ENCODE measurements around the gene TSACC. TPM values are rescaled to one million over a fixed set of nuclear protein-coding genes. Genes with fewer than 3 reads are reported as not detected.

TSACC gene
- total RNA-seq, 1 donor from 2014 or later: not detected

DNA sequence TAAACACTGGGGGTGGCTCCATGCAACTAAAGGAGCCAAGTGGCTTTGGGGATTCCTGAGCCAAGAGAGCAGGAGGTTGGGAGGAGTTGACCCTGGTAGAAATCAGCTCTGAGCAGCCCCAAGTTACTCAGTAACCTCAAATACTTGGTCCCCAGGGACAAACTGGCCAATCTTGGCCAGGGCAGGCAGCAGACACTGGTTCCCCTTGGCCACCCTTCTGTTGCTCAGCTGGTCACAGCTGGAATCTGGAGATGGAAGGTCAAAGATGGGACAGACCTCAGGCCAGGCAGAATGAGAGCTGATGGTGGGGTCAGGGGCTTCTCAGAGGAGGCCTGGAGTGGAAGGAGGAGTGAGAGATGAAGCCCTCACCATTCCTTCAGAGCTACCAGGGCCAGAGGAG lies 27.4 kb downstream of the TSACC start:
- Mint-ChIP-seq H3K27me3 (ENCODE audit: unreplicated experiment) (peaks cover 47% of the 10 kb centered on the region), H3K4me3 (ENCODE audit: unreplicated experiment) (no peak overlapping the region), H3K4me1 (ENCODE audit: unreplicated experiment) (peaks cover 6% of the 10 kb centered on the region), H3K9me3 (ENCODE audit: unreplicated experiment) (no peaks in the 10 kb centered on the region), H3K36me3 (ENCODE audit: unreplicated experiment) (no peaks in the 10 kb centered on the region), H3K27ac (ENCODE audit: unreplicated experiment) (no peak overlapping the region)
- DNase-seq (ENCODE audit: extremely low spot score, unreplicated experiment): no peak
- TF ChIP-seq, protein P1, sequence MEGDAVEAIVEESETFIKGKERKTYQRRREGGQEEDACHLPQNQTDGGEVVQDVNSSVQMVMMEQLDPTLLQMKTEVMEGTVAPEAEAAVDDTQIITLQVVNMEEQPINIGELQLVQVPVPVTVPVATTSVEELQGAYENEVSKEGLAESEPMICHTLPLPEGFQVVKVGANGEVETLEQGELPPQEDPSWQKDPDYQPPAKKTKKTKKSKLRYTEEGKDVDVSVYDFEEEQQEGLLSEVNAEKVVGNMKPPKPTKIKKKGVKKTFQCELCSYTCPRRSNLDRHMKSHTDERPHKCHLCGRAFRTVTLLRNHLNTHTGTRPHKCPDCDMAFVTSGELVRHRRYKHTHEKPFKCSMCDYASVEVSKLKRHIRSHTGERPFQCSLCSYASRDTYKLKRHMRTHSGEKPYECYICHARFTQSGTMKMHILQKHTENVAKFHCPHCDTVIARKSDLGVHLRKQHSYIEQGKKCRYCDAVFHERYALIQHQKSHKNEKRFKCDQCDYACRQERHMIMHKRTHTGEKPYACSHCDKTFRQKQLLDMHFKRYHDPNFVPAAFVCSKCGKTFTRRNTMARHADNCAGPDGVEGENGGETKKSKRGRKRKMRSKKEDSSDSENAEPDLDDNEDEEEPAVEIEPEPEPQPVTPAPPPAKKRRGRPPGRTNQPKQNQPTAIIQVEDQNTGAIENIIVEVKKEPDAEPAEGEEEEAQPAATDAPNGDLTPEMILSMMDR (IDR thresholded peaks at IDR 0.05): no peak

DNA sequence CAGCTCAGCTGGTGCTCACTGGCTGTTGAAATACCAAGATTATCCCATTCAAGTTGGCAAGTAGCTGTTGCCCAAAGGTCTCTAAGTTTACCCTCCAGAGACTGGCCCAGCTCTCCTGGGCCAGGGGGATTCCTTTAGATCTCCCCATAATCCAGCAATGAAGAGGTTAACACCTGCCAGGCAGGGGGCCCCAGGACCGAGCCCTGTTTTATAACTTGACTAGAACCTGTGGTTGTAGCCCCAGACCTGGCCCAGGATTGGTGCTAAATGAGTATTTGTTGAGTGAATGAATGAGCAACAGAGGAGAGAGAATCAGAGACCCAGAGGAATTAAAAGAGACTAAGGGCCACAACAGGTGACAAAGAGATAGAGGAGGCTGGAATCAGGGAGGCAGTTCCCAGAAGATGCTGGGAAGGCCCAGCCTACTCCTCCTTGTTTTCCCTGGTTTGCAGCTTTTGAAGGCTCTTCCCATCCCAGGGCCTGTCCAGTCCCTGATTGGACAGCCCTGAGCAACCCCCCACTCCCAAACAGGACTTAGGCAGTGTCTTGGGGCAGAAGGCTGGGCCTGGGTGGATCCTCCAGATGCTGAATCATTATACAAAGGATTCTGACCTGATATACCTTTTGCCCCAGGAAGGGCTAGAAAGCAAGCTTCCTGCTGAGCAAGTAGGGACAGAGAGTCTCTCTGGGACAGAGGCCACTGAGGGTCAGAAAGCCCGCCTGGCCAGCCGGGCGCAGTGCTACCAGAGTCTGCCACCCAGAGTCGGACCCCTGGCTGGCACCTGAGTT lies 28.2 kb downstream of the TSACC start:
- Mint-ChIP-seq H3K27ac (ENCODE audit: unreplicated experiment) (no peak overlapping the region), H3K4me1 (ENCODE audit: unreplicated experiment) (peaks cover 6% of the 10 kb centered on the region), H3K4me3 (ENCODE audit: unreplicated experiment) (no peak overlapping the region)

DNA sequence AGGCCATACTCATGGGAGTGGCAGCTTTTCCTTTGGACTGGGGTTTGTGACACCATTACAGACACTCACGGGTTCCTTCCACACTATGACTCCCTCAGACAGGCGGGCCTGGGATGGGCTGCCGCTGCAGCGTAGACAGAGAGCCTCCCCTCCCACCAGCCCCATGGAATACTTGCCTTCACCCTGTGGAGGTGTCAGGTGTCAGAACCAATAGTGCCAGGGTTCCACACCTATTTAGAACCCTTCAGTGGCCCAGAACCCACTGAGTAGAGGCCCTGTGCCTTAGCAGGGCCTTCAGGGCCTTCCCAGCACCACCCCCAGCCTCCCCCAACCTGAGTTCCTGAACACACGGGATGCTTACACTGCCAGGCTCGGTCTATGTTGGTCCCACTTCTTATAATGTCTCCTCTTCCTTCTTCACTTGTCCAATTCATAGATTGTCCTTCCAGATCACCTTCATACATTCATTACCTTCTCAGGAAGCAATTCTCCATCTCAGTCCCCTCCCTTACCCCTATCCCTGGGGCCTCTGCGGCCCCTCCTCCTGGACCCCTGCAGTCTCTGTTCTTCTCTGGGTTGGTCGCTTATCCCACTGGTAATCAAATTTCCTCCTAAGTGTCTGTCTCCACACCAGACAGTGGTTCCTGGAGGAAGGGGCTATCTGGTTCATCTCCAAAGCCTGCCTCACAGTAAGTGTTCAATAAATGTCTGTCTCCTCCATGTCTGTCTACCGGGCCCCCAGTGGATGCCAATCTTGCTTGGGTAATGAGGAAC lies 29.2 kb downstream of the TSACC start:
- Mint-ChIP-seq H3K27me3 (ENCODE audit: unreplicated experiment) (peaks cover 57% of the 10 kb centered on the region), H3K4me1 (ENCODE audit: unreplicated experiment) (peaks cover 6% of the 10 kb centered on the region), H3K4me3 (ENCODE audit: unreplicated experiment) (no peak overlapping the region), H3K9me3 (ENCODE audit: unreplicated experiment) (no peaks in the 10 kb centered on the region), H3K36me3 (ENCODE audit: unreplicated experiment) (no peaks in the 10 kb centered on the region), H3K27ac (ENCODE audit: unreplicated experiment) (no peak overlapping the region)
- no peak for DNase-seq (ENCODE audit: extremely low spot score, unreplicated experiment)
- TF ChIP-seq, protein P1 (IDR thresholded peaks at IDR 0.05): no peak

More for the DNA sequence above, 28.2 kb downstream of the TSACC start:
- Mint-ChIP-seq H3K9me3 (ENCODE audit: unreplicated experiment) (no peaks in the 10 kb centered on the region), H3K27me3 (ENCODE audit: unreplicated experiment) (peaks cover 49% of the 10 kb centered on the region), H3K36me3 (ENCODE audit: unreplicated experiment) (no peaks in the 10 kb centered on the region)
- no peak for DNase-seq (ENCODE audit: extremely low spot score, unreplicated experiment)
- TF ChIP-seq, protein P1 (IDR thresholded peaks at IDR 0.05): no peak

DNA sequence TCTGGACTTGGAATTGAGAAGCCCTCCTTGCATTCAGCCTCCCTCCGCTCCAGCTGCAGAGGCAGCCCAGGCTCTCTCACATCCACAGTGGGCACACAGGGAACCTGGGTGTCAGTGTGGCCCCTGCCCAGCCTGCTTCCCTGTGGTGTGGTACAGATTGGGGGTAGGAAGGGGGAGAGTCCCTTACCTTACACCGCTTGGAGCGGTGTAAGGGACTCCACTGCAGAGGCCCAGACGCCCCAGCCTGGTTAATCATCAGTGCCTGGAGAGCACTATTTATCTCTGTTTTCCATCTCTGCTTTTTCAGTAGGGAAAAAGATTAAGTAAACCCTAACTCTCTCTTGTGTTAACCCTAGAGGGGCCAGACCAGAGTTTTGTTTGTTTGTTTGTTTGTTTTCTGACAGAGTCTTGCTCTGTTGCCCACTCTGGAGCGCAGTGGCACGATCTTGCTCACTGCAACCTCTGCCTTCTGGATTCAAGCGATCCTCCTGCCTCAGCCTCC lies 29.9 kb downstream of the TSACC start:
- no peak for DNase-seq (ENCODE audit: extremely low spot score, unreplicated experiment)
- Mint-ChIP-seq H3K4me1 (ENCODE audit: unreplicated experiment) (peaks cover 6% of the 10 kb centered on the region), H3K36me3 (ENCODE audit: unreplicated experiment) (no peaks in the 10 kb centered on the region), H3K4me3 (ENCODE audit: unreplicated experiment) (no peak overlapping the region), H3K27me3 (ENCODE audit: unreplicated experiment) (peaks cover 64% of the 10 kb centered on the region), H3K9me3 (ENCODE audit: unreplicated experiment) (no peaks in the 10 kb centered on the region), H3K27ac (ENCODE audit: unreplicated experiment) (no peak overlapping the region)
- TF ChIP-seq, protein P1 (IDR thresholded peaks at IDR 0.05): no peak

Data from osteocyte (in vitro differentiated cells).